MM.1S (cell line): ENCODE data around the gene ADGRL1.

Experiments used
- DNase-seq: peaks from one replicate; pipeline ENCODE4 v3.0.0-alpha.2; 2015
- H2AFZ ChIP-seq: fragments of 300-600 bp; sonication (generic); 2 replicates; pipeline ENCODE4 v1.6.0; 2016; ENCODE audit warnings: antibody characterized with exemption, low read length
- H3F3A ChIP-seq: fragments of 300-600 bp; sonication (generic); 2 replicates; pipeline ENCODE4 v1.6.1; 2016; ENCODE audit warnings: mild to moderate bottlenecking, antibody characterized with exemption, low read length, moderate library complexity, mixed read lengths; ENCODE audit not compliant: insufficient read depth
- H3K27ac ChIP-seq: fragments of 300-600 bp; sonication (generic); 2 replicates; pipeline ENCODE4 v1.5.1; 2016; ENCODE audit warnings: mild to moderate bottlenecking, low read length
- H3K27me3 ChIP-seq: fragments of 300-600 bp; sonication (generic); replicated peaks from 2 replicates; pipeline ENCODE4 v1.6.0; 2016; ENCODE audit warnings: low read length; ENCODE audit not compliant: insufficient read depth
- H3K36me3 ChIP-seq: fragments of 300-600 bp; sonication (generic); replicated peaks from 2 replicates; pipeline ENCODE4 v1.6.1; 2016; ENCODE audit warnings: mild to moderate bottlenecking, low read length, mixed read lengths; ENCODE audit not compliant: insufficient read depth
- H3K4me1 ChIP-seq: fragments of 300-600 bp; sonication (generic); 2 replicates; pipeline ENCODE4 v1.6.1; 2016; ENCODE audit warnings: low read length, mixed read lengths
- H3K4me2 ChIP-seq: fragments of 300-600 bp; sonication (generic); 2 replicates; pipeline ENCODE4 v1.6.0; 2016; ENCODE audit warnings: low read depth, low read length
- H3K4me3 ChIP-seq: fragments of 300-600 bp; sonication (generic); 2 replicates; pipeline ENCODE4 v1.5.1; 2016; ENCODE audit warnings: low read length, mixed read lengths
- H3K79me2 ChIP-seq: fragments of 300-600 bp; sonication (generic); 2 replicates; pipeline ENCODE4 v1.6.1; 2016; ENCODE audit warnings: mixed run types, low read length, mixed read lengths
- H3K9ac ChIP-seq: fragments of 300-600 bp; sonication (generic); 2 replicates; pipeline ENCODE4 v1.6.1; 2016; ENCODE audit warnings: low read length, mixed read lengths
- H3K9me2 ChIP-seq: fragments of 300-600 bp; sonication (generic); replicated peaks from 2 replicates; pipeline ENCODE4 v1.6.1; 2016; ENCODE audit warnings: mild to moderate bottlenecking, low read length, mixed read lengths; ENCODE audit not compliant: insufficient read depth
- H3K9me3 ChIP-seq: fragments of 300-600 bp; sonication (generic); replicated peaks from 2 replicates; pipeline ENCODE4 v1.6.1; 2016; ENCODE audit warnings: mild to moderate bottlenecking, low read length, mixed read lengths; ENCODE audit not compliant: insufficient read depth
- H4K20me1 ChIP-seq: fragments of 300-600 bp; sonication (generic); 2 replicates; pipeline ENCODE4 v1.6.1; 2016; ENCODE audit warnings: mild to moderate bottlenecking, low read length, moderate library complexity, mixed read lengths; ENCODE audit not compliant: insufficient read depth
- CTCF ChIP-seq: fragments of 300-600 bp; sonication (generic); IDR thresholded peaks from 2 replicates; pipeline ENCODE4 v1.5.1; 2016; ENCODE audit warnings: antibody characterized with exemption, low read length, mixed read lengths
- EZH2 ChIP-seq: fragments of 300-600 bp; sonication (generic); optimal IDR thresholded peaks from 2 replicates; pipeline ENCODE3; 2017; ENCODE audit warnings: low read depth, mild to moderate bottlenecking, antibody characterized with exemption, low read length, mixed read lengths
- EZH2phosphoT487 ChIP-seq: fragments of 300-600 bp; sonication (generic); IDR thresholded peaks from 2 replicates; pipeline ENCODE4 v1.6.1; 2018; ENCODE audit warnings: antibody characterized with exemption, low read length

The ADGRL1 gene

GRCh38 chr19:14167576-14168138 lies 38.3 kb downstream of the ADGRL1 start:
- H3K36me3 ChIP-seq: no peaks in the 10 kb centered on the region

GRCh38 chr19:14166999-14167575 lies 38.9 kb downstream of the ADGRL1 start:
- Histone ChIP-seq H3K9me3 (no peaks in the 10 kb centered on the region), H3F3A (no peaks in the 10 kb centered on the region), H3K4me3 (no peak overlapping the region), H3K4me2 (no peak overlapping the region), H2AFZ (no peak overlapping the region), H3K36me3 (no peaks in the 10 kb centered on the region), H3K27ac (no peak overlapping the region), H3K27me3 (peaks cover 89% of the 10 kb centered on the region), H3K9me2 (no peaks in the 10 kb centered on the region), H3K79me2 (no peaks in the 10 kb centered on the region), H4K20me1 (no peaks in the 10 kb centered on the region), H3K4me1 (no peaks in the 10 kb centered on the region), H3K9ac (no peak overlapping the region)
- TF ChIP-seq EZH2phosphoT487 (no peak), CTCF (no peak), EZH2 (no peak)
- DNase-seq: no peak

More at GRCh38 chr19:14167576-14168138, 38.3 kb downstream of the ADGRL1 start:
- Histone ChIP-seq H3K27ac (no peak overlapping the region), H2AFZ (no peak overlapping the region), H4K20me1 (no peaks in the 10 kb centered on the region), H3K4me1 (no peaks in the 10 kb centered on the region), H3K9ac (no peak overlapping the region), H3F3A (no peaks in the 10 kb centered on the region), H3K9me2 (no peaks in the 10 kb centered on the region), H3K4me3 (no peak overlapping the region), H3K27me3 (peaks cover 93% of the 10 kb centered on the region), H3K79me2 (no peaks in the 10 kb centered on the region), H3K9me3 (no peaks in the 10 kb centered on the region), H3K4me2 (no peak overlapping the region)
- no peak for DNase-seq
- TF ChIP-seq EZH2phosphoT487 (no peak), CTCF (no peak), EZH2 (no peak)

GRCh38 chr19:14165990-14166830 lies 39.8 kb downstream of the ADGRL1 start:
- H3K4me1 ChIP-seq: no peaks in the 10 kb centered on the region
- no peaks in the 10 kb centered on the region for H3K9me3 ChIP-seq
- DNase-seq: no peak
- peaks cover 90% of the 10 kb centered on the region for H3K27me3 ChIP-seq
- H3K9ac ChIP-seq: no peak overlapping the region
- no peaks in the 10 kb centered on the region for H3K36me3 ChIP-seq
- H2AFZ ChIP-seq: no peak overlapping the region
- no peaks in the 10 kb centered on the region for H3K79me2 ChIP-seq
- no peak overlapping the region for H3K4me2 ChIP-seq
- H3F3A ChIP-seq: no peaks in the 10 kb centered on the region
- H3K4me3 ChIP-seq: no peak overlapping the region
- no peak overlapping the region for H3K27ac ChIP-seq
- TF ChIP-seq CTCF: no peak
- no peak for TF ChIP-seq EZH2phosphoT487
- TF ChIP-seq EZH2: no peak
- no peaks in the 10 kb centered on the region for H4K20me1 ChIP-seq
- no peaks in the 10 kb centered on the region for H3K9me2 ChIP-seq
